NCI-H526 treated with DMSO at 0.1 percent for 48 hours (cell line): ENCODE measurements around the gene SP5.
"Not testable (repeated sequence)": the region's sequence is repeated elsewhere in the genome, so short reads cannot be mapped to it uniquely, and the experiment has no call there.

Source experiments
- DNase-seq: peaks from one replicate; lab custom pipeline; 2025; lab: John Stamatoyannopoulos, UW

The SP5 gene

DNA sequence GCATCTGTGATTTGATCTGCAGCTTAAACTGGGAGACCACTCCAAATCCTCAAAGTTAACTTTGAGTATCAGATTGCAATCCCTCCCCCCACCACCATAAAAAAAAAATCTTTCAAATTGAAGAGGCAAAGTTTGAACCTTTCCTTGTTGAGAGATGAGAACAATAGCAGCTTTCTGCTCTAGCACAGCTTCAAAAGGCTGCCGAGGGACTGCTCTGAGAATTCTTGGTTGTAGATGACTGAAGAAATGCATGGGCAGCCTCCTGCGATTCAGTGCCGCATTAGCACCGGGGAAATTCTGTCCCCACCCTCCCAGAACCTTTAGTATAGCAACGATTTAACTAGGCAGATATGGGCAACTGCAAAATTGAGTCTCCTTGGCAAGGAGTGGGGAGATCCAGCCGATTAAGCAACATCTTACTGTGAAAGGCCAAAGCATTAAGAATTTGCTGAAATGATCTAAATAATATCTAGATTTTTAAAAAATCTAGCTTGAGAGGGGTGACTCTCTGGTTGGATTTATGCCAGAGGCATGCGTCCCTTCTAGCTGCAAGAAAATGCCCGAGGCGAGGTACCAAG lies 3.9 kb upstream of the SP5 start:
- DNase-seq = no peak

GRCh38 chr2:170711774-170712652 lies 3.1 kb upstream of the SP5 start:
- DNase-seq = peak; percentile 3

- DNase-seq = peak; percentile 1
These were observed 2.2 kb upstream of the SP5 start for GRCh38 chr2:170712653-170713542.

- DNase-seq = no peak
These were observed 1.4 kb upstream of the SP5 start for GRCh38 chr2:170713543-170714380.

DNA sequence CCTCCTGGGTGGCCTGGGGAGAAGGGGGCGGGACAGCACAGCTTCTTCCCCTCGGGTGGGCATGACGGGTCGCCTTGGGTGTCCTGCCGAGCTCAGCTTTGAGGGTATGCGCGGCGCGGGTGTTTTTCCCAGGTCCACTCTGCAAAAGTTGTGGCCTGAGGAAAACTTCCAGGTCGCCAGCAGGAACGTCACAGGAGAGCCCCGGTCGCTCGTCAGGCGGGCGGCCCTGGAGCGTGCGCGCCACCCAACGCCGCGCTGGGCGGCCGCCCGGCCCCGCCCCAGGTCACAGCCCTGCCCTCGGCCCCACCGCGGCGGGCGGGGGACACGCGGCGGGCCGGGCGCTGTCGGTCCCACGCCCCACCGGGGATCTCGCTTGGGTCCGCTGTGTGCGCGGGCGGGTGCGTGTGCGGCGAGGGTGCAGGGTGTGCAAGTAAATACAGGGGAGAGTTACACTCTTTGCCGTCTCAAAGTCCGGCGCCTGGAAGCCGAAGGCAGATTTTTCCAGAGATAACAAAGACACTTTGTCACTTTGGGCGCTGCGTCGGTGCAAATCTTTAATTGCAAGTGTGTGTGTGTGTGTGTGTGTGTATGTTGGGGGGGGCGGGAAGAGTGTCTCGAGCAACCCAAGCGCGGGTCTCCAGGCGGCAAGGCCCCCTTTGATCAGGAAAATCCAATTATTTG lies 616 bp upstream of the SP5 start:
- no peak for DNase-seq

DNA sequence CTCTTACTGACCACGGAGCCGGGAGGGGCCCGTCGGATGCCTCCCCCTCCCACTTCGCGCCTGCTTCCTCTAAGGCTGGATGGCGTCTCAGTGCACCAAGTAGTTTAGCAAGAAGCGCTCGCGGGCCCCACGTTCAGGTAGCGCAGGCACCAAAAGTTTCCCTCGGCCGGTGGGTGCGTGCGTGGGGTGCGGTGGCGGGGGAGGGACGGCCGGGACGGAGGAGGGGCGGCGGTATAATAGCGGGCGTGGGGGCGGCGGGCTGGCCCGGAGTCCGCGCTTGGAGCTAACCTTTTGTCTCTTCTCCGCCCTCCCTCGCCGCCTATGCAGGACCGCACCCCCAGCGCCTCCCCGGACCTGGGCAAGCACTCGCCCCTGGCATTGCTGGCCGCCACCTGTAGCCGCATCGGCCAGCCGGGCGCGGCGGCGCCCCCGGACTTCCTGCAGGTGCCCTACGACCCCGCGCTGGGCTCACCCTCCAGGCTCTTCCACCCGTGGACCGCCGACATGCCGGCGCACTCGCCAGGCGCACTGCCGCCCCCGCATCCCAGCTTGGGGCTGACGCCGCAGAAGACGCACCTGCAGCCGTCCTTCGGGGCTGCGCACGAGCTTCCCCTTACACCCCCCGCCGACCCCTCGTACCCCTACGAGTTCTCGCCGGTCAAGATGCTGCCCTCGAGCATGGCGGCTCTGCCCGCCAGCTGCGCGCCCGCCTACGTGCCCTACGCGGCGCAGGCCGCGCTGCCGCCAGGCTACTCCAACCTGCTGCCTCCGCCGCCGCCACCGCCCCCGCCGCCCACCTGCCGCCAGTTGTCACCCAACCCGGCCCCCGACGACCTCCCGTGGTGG lies 1.0 kb downstream of the SP5 start:
- no peak for DNase-seq

DNA sequence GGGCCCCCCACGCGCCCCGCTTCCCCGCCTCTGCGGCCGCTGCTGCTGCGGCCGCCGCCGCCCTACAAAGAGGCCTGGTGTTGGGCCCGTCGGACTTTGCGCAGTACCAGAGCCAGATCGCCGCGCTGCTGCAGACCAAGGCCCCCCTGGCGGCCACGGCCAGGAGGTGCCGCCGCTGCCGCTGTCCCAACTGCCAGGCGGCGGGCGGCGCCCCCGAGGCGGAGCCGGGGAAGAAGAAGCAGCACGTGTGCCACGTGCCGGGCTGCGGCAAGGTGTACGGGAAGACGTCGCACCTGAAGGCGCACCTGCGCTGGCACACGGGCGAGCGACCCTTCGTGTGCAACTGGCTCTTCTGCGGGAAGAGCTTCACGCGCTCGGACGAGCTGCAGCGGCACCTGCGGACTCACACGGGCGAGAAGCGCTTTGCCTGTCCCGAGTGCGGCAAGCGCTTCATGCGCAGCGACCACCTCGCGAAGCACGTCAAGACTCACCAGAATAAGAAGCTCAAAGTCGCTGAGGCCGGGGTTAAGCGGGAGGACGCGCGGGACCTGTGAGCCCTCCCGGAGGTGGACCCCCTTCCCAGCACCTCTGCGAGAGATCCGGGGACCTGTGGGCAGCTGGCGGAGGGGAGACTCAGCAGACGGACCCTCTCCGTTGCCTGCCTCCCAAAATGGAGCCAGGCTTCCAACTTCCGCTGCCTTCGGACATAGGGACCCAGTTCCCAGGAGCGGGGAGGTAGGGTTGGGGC lies 1.9 kb downstream of the SP5 start:
- no peak for DNase-seq

GRCh38 chr2:170717599-170717963 lies 2.4 kb downstream of the SP5 start:
- DNase-seq = no peak

DNA sequence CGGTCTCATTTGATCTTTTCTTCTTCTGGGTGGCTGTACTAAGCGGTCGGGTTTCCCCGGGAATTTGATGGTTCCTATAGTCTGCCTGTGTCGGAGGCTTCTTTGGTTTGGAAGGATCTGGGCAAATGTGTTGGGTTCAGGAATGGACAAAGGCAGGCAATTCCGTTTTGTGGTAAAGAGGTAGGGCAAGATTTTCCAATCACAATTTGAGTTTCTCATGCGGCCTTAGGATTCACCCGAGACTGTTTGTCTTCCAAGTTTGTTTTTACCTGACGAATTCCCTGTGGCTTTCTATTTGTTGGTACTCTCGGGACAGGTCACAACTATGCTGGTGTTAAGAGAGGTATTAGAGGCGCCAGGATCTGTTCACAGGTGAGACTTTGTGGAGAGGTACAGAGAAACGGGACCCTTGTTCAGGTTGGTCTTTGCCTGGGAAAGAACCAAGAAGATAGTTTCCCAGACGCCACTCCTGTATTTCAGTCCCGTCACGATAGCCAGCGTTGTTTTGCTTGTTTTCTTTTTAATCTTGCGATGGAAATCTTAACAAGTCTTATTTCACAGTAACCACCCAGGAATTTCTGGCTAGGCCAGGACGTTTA lies 3.0 kb downstream of the SP5 start:
- DNase-seq = no peak

DNA sequence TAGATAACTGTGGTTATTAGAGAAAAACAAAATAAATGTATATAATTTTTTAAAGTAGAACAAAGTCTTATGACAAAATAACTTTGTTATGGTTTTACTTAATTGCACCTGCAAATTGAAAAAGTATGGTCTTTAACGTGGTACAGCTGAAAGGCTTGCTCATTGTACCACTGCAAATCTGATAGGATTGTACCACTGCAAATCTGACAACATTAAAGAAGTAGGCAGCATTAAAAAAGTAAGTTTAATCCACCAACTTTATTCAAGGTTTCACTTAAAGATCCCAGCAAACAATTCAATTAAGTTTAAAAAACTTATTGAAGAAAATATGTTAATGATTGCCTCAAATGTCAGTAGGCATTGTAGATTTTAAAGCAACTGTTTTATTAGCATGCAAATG lies 4.7 kb downstream of the SP5 start:
- DNase-seq = no peak

DNA sequence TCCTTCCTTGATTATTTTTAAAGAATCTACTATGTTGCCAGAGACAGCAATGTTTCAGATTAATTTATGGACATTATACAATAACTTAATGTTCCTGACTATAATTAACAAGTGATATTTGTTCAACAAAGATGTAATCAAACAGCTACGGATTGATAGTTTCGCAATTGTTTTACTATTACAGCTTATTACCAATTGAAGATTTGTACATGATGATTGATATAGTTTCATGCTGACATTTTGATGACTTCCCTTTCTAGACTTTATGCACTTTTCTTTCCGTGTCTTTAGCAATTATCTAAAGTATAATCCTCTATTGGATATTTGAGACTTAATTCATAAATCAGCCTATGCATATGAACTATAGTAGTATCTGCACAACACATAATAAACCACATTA lies 6.5 kb downstream of the SP5 start:
- no peak for DNase-seq

DNA sequence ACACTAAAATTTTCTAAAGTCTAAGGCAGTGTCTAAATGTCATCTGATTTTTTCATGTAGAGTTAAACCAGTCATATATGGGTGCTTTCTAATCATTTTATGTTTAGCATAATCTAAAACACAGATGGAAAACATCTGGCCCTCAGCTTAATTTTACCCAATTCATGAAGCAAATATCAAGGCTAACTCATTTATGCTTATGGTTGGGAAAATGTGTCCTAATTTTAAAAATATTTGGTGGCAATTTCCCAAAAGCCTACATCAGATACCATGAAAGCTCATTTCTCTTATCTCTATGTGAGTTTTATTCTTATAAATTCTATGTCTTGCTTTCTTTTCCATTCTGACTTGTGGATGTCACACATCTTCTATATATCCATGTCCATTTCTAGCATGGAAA lies 7.2 kb downstream of the SP5 start:
- DNase-seq = no peak

- no peak for DNase-seq
These were observed 8.4 kb downstream of the SP5 start for GRCh38 chr2:170723446-170723958.

- no peak for DNase-seq
These were observed 18.9 kb downstream of the SP5 start for GRCh38 chr2:170733798-170734600.

- not testable (repeated sequence) for DNase-seq
These were observed 19.5 kb downstream of the SP5 start for GRCh38 chr2:170734601-170735000.

DNA sequence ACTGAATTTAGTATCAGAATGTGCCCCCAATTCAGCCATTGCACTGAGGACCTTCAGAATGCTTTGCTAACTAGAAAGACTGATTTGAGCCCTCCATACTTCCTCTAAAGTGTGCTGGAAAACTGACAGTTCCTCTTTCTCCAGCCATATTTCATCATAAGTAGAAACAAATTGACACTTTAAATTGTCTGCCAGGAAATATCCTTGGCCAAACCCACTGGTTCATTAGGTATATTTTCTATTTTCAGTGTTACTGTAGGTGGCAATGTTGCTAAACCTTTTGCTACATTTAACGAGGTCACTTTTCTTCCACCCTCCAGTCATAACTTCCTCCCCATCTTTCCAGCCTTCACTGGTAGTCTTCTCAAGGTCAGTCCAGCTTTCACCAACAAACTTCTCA lies 21.5 kb downstream of the SP5 start:
- DNase-seq = no peak

- no peak for DNase-seq
These were observed 22.3 kb downstream of the SP5 start for GRCh38 chr2:170737406-170737805.

DNA sequence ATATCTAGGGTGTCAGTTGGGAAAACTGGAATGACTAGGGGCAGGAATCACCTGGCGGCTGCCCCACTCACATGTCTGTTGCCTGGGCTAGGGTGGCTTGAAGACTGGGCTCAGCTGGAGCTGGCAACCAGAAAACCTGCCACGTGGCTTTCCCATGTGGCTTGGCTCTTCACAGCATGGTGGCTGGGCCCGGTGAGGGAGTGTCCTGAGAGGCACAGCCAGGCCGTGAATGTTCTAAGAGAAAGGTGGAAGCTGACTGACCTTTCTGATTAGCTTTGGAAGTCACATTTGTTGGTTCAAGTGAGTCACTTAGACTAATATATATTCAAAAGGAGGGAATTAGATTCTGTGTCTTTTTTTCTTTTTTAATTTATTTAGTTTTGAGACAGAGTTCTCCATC lies 22.7 kb downstream of the SP5 start:
- DNase-seq = no peak
